GM12878 (cell line): ENCODE results near the gene RIT1.

Experiments used
- ATF3 ChIP-seq: IDR thresholded peaks from 2 replicates; pipeline ENCODE4 v1.6.1; 2011; ENCODE audit warnings: low read depth, mild to moderate bottlenecking, low read length, moderate library complexity, borderline replicate concordance; ENCODE audit errors: extremely low read depth
- CREB1 ChIP-seq: IDR thresholded peaks from 2 replicates; pipeline ENCODE4 v1.6.1; 2012; ENCODE audit warnings: low read depth, mild to moderate bottlenecking, inconsistent platforms
- CTCF ChIP-seq, 3 experiments: IDR thresholded peaks in 2 of 3; conservative IDR thresholded peaks in 1 of 3; 2 replicates each; pipeline ENCODE4 v1.5.1; 2011; ENCODE audit warnings: low read depth in 3 of 3, low read length in 3 of 3, mild to moderate bottlenecking in 3 of 3, control low read depth in 2 of 3, moderate library complexity in 2 of 3, inconsistent platforms in 1 of 3, mixed read lengths in 1 of 3; ENCODE audit not compliant: control insufficient read depth in 2 of 3, insufficient read depth in 1 of 3; ENCODE audit errors: extremely low read depth in 1 of 3
- EZH2 ChIP-seq: IDR thresholded peaks from 2 replicates; pipeline ENCODE4 v1.6.1; 2012; ENCODE audit warnings: low read depth, mild to moderate bottlenecking, control low read depth, inconsistent platforms, low read length, borderline replicate concordance; ENCODE audit not compliant: control insufficient read depth
- JUND ChIP-seq: IDR thresholded peaks from 2 replicates; pipeline ENCODE4 v1.6.1; 2012; ENCODE audit warnings: low read depth, mild to moderate bottlenecking, low read length, improper control_type of control experiment, moderate library complexity
- MAX ChIP-seq: IDR thresholded peaks from 2 replicates; pipeline ENCODE4 v1.6.1; 2012; ENCODE audit warnings: low read depth, low read length, improper control_type of control experiment
- MTA3 ChIP-seq: IDR thresholded peaks from 2 replicates; pipeline ENCODE4 v1.6.1; 2012; ENCODE audit warnings: low read length, inconsistent platforms, borderline replicate concordance
- POLR2A ChIP-seq: IDR thresholded peaks from 2 replicates; pipeline ENCODE4 v1.6.1; 2011; ENCODE audit warnings: low read depth, mild to moderate bottlenecking, low read length
- RAD51 ChIP-seq: fragments of 450-650 bp; IDR thresholded peaks from 2 replicates; pipeline ENCODE4 v1.6.1; 2016; ENCODE audit warnings: moderate library complexity, mild to moderate bottlenecking, inconsistent platforms
- TAF1 ChIP-seq: IDR thresholded peaks from 2 replicates; pipeline ENCODE4 v1.6.1; 2011; ENCODE audit warnings: mild to moderate bottlenecking, low read depth, low read length, borderline replicate concordance
- TCF7 ChIP-seq: IDR thresholded peaks from 2 replicates; pipeline ENCODE4 v1.6.1; 2014; ENCODE audit warnings: antibody characterized with exemption, borderline replicate concordance
- YY1 ChIP-seq: IDR thresholded peaks from 2 replicates; pipeline ENCODE4 v1.6.1; 2011; ENCODE audit warnings: low read depth, mild to moderate bottlenecking, low read length
- ZNF274 ChIP-seq: IDR thresholded peaks from one replicate; pipeline ENCODE4 v1.8.0; 2011; ENCODE audit not compliant: insufficient read length, insufficient read depth
- ZSCAN29 ChIP-seq: fragments of 450-650 bp; IDR thresholded peaks from 2 replicates; pipeline ENCODE4 v1.6.1; 2017; ENCODE audit warnings: mild to moderate bottlenecking, moderate library complexity

- no peak for TF ChIP-seq CTCF (IDR thresholded peaks at IDR 0.05 in 2 of 3, conservative IDR thresholded peaks at IDR 0.05 in 1 of 3; ENCODE audit: control insufficient read depth in 2 of 3, extremely low read depth in 1 of 3, insufficient read depth in 1 of 3, low read depth in 3 of 3, low read length in 3 of 3)
- no peak for TF ChIP-seq ZSCAN29
- TF ChIP-seq CREB1, result no peak
- TF ChIP-seq TCF7, result no peak
- no peak for TF ChIP-seq MAX
- TF ChIP-seq JUND, result no peak
- TF ChIP-seq EZH2, result no peak
- TF ChIP-seq RAD51, result no peak
- TF ChIP-seq POLR2A, result no peak
- no peak for TF ChIP-seq ZNF274
- no peak for TF ChIP-seq YY1
- no peak for TF ChIP-seq ATF3
- no peak for TF ChIP-seq TAF1
- no peak for TF ChIP-seq MTA3
Measured at GRCh38 chr1:155932487-155932886, 21.3 kb upstream of the RIT1 start.
